ENCODE results near the gene CSTF1.

CSTF1 gene

DNA sequence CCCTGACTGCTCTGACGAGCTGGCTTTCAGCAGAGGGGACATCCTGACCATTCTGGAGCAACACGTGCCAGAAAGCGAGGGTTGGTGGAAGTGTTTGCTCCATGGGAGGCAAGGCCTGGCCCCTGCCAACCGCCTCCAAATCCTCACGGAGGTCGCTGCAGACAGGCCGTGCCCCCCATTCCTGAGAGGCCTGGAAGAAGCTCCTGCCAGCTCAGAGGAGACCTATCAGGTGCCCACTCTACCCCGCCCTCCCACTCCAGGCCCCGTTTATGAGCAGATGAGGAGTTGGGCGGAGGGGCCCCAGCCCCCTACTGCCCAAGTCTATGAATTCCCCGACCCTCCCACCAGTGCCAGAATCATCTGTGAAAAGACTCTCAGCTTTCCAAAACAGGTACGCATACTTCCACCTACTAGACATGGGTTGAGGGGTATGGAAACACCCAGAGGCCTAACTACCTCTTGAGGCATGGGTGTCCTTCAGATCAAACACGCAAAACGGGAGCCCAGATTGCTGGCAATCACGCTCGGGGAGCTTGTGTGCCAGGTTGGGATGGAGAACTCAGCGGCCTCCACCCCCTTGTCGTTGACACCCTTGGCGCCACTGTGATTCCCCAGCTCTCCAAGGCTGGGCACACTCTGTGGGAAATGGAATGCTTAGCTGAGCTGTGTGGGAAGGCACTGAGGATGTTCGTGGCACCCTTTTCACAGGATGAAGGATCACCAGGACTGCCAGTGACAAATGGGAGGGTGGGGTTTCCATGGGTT is 44.9 kb downstream of the CSTF1 start:
- no peak for TF ChIP-seq SNAI2 (CRISPR knock-in tag; IDR thresholded peaks at IDR 0.05)
- TF ChIP-seq OSR1 (CRISPR knock-in tag; IDR thresholded peaks at IDR 0.05), result no peak
- TF ChIP-seq GLIS3 (CRISPR knock-in tag; IDR thresholded peaks at IDR 0.05), result no peak
- TF ChIP-seq, protein P1, sequence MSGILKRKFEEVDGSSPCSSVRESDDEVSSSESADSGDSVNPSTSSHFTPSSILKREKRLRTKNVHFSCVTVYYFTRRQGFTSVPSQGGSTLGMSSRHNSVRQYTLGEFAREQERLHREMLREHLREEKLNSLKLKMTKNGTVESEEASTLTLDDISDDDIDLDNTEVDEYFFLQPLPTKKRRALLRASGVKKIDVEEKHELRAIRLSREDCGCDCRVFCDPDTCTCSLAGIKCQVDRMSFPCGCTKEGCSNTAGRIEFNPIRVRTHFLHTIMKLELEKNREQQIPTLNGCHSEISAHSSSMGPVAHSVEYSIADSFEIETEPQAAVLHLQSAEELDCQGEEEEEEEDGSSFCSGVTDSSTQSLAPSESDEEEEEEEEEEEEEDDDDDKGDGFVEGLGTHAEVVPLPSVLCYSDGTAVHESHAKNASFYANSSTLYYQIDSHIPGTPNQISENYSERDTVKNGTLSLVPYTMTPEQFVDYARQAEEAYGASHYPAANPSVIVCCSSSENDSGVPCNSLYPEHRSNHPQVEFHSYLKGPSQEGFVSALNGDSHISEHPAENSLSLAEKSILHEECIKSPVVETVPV (CRISPR knock-in tag; IDR thresholded peaks at IDR 0.05), result no peak
- TF ChIP-seq ESRRG (CRISPR knock-in tag; IDR thresholded peaks at IDR 0.05), result no peak
- TF ChIP-seq ZFP3 (CRISPR knock-in tag; IDR thresholded peaks at IDR 0.05), result no peak
- TF ChIP-seq ZNF70 (CRISPR knock-in tag; IDR thresholded peaks at IDR 0.05), result no peak
- TF ChIP-seq BACH2 (CRISPR knock-in tag; IDR thresholded peaks at IDR 0.05; ENCODE audit: borderline replicate concordance), result no peak
- no peak for TF ChIP-seq RARB (CRISPR knock-in tag; IDR thresholded peaks at IDR 0.05)
- no peak for TF ChIP-seq ZFP30 (CRISPR knock-in tag; IDR thresholded peaks at IDR 0.05)
- no peak for TF ChIP-seq TSHZ2 (CRISPR knock-in tag; IDR thresholded peaks at IDR 0.05)
- no peak for TF ChIP-seq CSDC2 (CRISPR knock-in tag; IDR thresholded peaks at IDR 0.05)
- TF ChIP-seq TOX (CRISPR knock-in tag; IDR thresholded peaks at IDR 0.05; ENCODE audit: borderline replicate concordance), result no peak
- TF ChIP-seq POU6F1 (CRISPR knock-in tag; IDR thresholded peaks at IDR 0.05; ENCODE audit: borderline replicate concordance, low read depth), result no peak
- TF ChIP-seq CREB5 (CRISPR knock-in tag; IDR thresholded peaks at IDR 0.05; ENCODE audit: low read depth), result no peak
- TF ChIP-seq PPARA (CRISPR knock-in tag; IDR thresholded peaks at IDR 0.05; ENCODE audit: borderline replicate concordance), result no peak
- TF ChIP-seq ZNF565 (CRISPR knock-in tag; conservative IDR thresholded peaks at IDR 0.05; ENCODE audit: low read depth), result no peak
- ATAC-seq, result no peak

DNA sequence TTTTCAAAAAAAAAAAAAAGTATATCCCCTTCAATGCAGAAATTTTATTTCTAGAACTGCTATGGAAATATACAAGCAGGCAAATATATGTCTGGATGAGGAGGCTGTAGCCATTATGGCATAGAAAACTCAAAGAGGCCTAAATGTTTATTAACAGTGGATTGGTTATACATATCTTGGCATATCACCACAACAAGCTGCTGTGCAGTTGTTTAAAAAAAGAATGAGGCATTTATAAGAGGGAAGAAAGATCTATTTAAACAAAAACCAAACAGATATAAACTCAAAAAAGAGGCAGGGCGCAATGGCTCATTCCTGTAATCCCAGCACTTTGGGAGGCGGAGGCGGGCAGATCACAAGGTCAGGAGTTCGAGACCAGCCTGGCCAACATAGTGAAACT is 45.8 kb downstream of the CSTF1 start:
- no peak for ATAC-seq
- TF ChIP-seq TCF4 (CRISPR knock-in tag; IDR thresholded peaks at IDR 0.05; ENCODE audit: borderline replicate concordance) (no peak), CSDC2 (CRISPR knock-in tag; IDR thresholded peaks at IDR 0.05) (no peak), CREB5 (CRISPR knock-in tag; IDR thresholded peaks at IDR 0.05; ENCODE audit: low read depth) (no peak), ARNTL (CRISPR knock-in tag; IDR thresholded peaks at IDR 0.05; ENCODE audit: borderline replicate concordance, low read depth) (no peak), ISL1 (CRISPR knock-in tag; IDR thresholded peaks at IDR 0.05) (no peak), TOX (CRISPR knock-in tag; IDR thresholded peaks at IDR 0.05; ENCODE audit: borderline replicate concordance) (no peak), GLIS3 (CRISPR knock-in tag; IDR thresholded peaks at IDR 0.05) (no peak), ZC3H10 (CRISPR knock-in tag; IDR thresholded peaks at IDR 0.05) (no peak), TSHZ2 (CRISPR knock-in tag; IDR thresholded peaks at IDR 0.05) (no peak), RARB (CRISPR knock-in tag; IDR thresholded peaks at IDR 0.05) (no peak), SNAI2 (CRISPR knock-in tag; IDR thresholded peaks at IDR 0.05) (no peak), ZNF70 (CRISPR knock-in tag; IDR thresholded peaks at IDR 0.05) (no peak), ZNF8 (CRISPR knock-in tag; IDR thresholded peaks at IDR 0.05) (no peak), ZFP30 (CRISPR knock-in tag; IDR thresholded peaks at IDR 0.05) (no peak), BACH2 (CRISPR knock-in tag; IDR thresholded peaks at IDR 0.05; ENCODE audit: borderline replicate concordance) (no peak), ESRRG (CRISPR knock-in tag; IDR thresholded peaks at IDR 0.05) (no peak), PPARA (CRISPR knock-in tag; IDR thresholded peaks at IDR 0.05; ENCODE audit: borderline replicate concordance) (no peak), OSR1 (CRISPR knock-in tag; IDR thresholded peaks at IDR 0.05) (no peak)
- TF ChIP-seq, protein P1 (CRISPR knock-in tag; IDR thresholded peaks at IDR 0.05), result no peak
- TF ChIP-seq, protein P2, sequence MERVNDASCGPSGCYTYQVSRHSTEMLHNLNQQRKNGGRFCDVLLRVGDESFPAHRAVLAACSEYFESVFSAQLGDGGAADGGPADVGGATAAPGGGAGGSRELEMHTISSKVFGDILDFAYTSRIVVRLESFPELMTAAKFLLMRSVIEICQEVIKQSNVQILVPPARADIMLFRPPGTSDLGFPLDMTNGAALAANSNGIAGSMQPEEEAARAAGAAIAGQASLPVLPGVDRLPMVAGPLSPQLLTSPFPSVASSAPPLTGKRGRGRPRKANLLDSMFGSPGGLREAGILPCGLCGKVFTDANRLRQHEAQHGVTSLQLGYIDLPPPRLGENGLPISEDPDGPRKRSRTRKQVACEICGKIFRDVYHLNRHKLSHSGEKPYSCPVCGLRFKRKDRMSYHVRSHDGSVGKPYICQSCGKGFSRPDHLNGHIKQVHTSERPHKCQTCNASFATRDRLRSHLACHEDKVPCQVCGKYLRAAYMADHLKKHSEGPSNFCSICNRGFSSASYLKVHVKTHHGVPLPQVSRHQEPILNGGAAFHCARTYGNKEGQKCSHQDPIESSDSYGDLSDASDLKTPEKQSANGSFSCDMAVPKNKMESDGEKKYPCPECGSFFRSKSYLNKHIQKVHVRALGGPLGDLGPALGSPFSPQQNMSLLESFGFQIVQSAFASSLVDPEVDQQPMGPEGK (CRISPR knock-in tag; IDR thresholded peaks at IDR 0.05; ENCODE audit: borderline replicate concordance), result no peak
